Muscle layer of colon (tissue), 2 donors: ENCODE data around the gene COL27A1.

Experiments
- H3K27ac ChIP-seq: one replicate; pipeline ENCODE4 v1.7.0; 2013; ENCODE audit warnings: low read depth, mild to moderate bottlenecking, low read length, moderate library complexity
- H3K27me3 ChIP-seq, 2 donors: one replicate each; pipeline ENCODE4 v1.7.0; 2013; ENCODE audit warnings: low read length in 2 of 2, mild to moderate bottlenecking in 2 of 2; ENCODE audit not compliant: insufficient read depth in 2 of 2, control insufficient read depth in 1 of 2
- H3K36me3 ChIP-seq: one replicate; pipeline ENCODE4 v1.7.0; 2013; ENCODE audit warnings: mild to moderate bottlenecking, low read length; ENCODE audit not compliant: insufficient read depth
- H3K4me1 ChIP-seq: one replicate; pipeline ENCODE4 v1.7.0; 2013; ENCODE audit warnings: mild to moderate bottlenecking, low read length; ENCODE audit not compliant: insufficient read depth
- H3K4me3 ChIP-seq, 2 donors: one replicate each; pipeline ENCODE4 v1.7.0; 2013; ENCODE audit warnings: low read length in 2 of 2, low read depth in 1 of 2, mild to moderate bottlenecking in 1 of 2, moderate library complexity in 1 of 2
- H3K9ac ChIP-seq: one replicate; pipeline ENCODE4 v1.7.0; 2013; ENCODE audit warnings: low read length
- H3K9me3 ChIP-seq: one replicate; pipeline ENCODE4 v1.7.0; 2013; ENCODE audit warnings: mild to moderate bottlenecking, low read length
- donor health status: abdominal sarcoma.
- donor health status: Adenocarcinoma of cecum.

The COL27A1 gene

GRCh38 chr9:114280636-114281472, 125.5 kb downstream of the COL27A1 start:
- Histone ChIP-seq H3K9me3 (no peaks in the 10 kb centered on the region), H3K4me1 (no peaks in the 10 kb centered on the region), H3K4me3 (no peak overlapping the region), H3K27me3 (no peaks in the 10 kb centered on the region), H3K36me3 (no peaks in the 10 kb centered on the region), H3K27ac (no peak overlapping the region), H3K9ac (no peak overlapping the region)

- Histone ChIP-seq H3K27ac (no peak overlapping the region), H3K4me1 (no peaks in the 10 kb centered on the region), H3K4me3 (no peak overlapping the region)
These were observed 126.3 kb downstream of the COL27A1 start for GRCh38 chr9:114281473-114282103.

GRCh38 chr9:114282104-114282485, 126.8 kb downstream of the COL27A1 start:
- Histone ChIP-seq H3K27ac (no peak overlapping the region), H3K9me3 (no peaks in the 10 kb centered on the region), H3K9ac (no peak overlapping the region), H3K36me3 (no peaks in the 10 kb centered on the region), H3K27me3 (no peaks in the 10 kb centered on the region), H3K4me1 (no peaks in the 10 kb centered on the region), H3K4me3 (no peak overlapping the region)

More at GRCh38 chr9:114281473-114282103, 126.3 kb downstream of the COL27A1 start:
- Histone ChIP-seq H3K9ac (no peak overlapping the region), H3K36me3 (no peaks in the 10 kb centered on the region), H3K9me3 (no peaks in the 10 kb centered on the region), H3K27me3 (no peaks in the 10 kb centered on the region)

- H3K27ac ChIP-seq, result no peak overlapping the region
- H3K36me3 ChIP-seq, result no peaks in the 10 kb centered on the region
- H3K9me3 ChIP-seq, result no peaks in the 10 kb centered on the region
- no peaks in the 10 kb centered on the region for H3K27me3 ChIP-seq
- no peak overlapping the region for H3K9ac ChIP-seq
- H3K4me3 ChIP-seq, result no peak overlapping the region
- H3K4me1 ChIP-seq, result no peaks in the 10 kb centered on the region
These were observed 127.2 kb downstream of the COL27A1 start for GRCh38 chr9:114282507-114282906.

GRCh38 chr9:114282926-114283325, 127.6 kb downstream of the COL27A1 start:
- no peaks in the 10 kb centered on the region for H3K4me1 ChIP-seq
- no peak overlapping the region for H3K27ac ChIP-seq
- H3K4me3 ChIP-seq, result no peak overlapping the region
- H3K9me3 ChIP-seq, result no peaks in the 10 kb centered on the region
- H3K36me3 ChIP-seq, result no peaks in the 10 kb centered on the region
- no peaks in the 10 kb centered on the region for H3K27me3 ChIP-seq
- no peak overlapping the region for H3K9ac ChIP-seq

- Histone ChIP-seq H3K27ac (no peak overlapping the region), H3K27me3 (no peaks in the 10 kb centered on the region), H3K36me3 (no peaks in the 10 kb centered on the region), H3K9ac (no peak overlapping the region), H3K4me1 (no peaks in the 10 kb centered on the region), H3K9me3 (no peaks in the 10 kb centered on the region), H3K4me3 (no peak overlapping the region)
These were observed 128.3 kb downstream of the COL27A1 start for GRCh38 chr9:114283551-114284111.

- Histone ChIP-seq H3K27ac (no peak overlapping the region), H3K9me3 (no peaks in the 10 kb centered on the region), H3K4me1 (no peaks in the 10 kb centered on the region)
These were observed 129.2 kb downstream of the COL27A1 start for GRCh38 chr9:114284316-114285060.

GRCh38 chr9:114285166-114285867, 130.0 kb downstream of the COL27A1 start:
- H3K9ac ChIP-seq, result no peak overlapping the region
- no peaks in the 10 kb centered on the region for H3K4me1 ChIP-seq
- no peaks in the 10 kb centered on the region for H3K9me3 ChIP-seq
- no peaks in the 10 kb centered on the region for H3K27me3 ChIP-seq
- H3K36me3 ChIP-seq, result no peaks in the 10 kb centered on the region
- no peak overlapping the region for H3K4me3 ChIP-seq
- H3K27ac ChIP-seq, result no peak overlapping the region

More at GRCh38 chr9:114284316-114285060, 129.2 kb downstream of the COL27A1 start:
- Histone ChIP-seq H3K4me3 (no peak overlapping the region), H3K9ac (no peak overlapping the region), H3K36me3 (no peaks in the 10 kb centered on the region), H3K27me3 (no peaks in the 10 kb centered on the region)

GRCh38 chr9:114286146-114286679, 130.9 kb downstream of the COL27A1 start:
- Histone ChIP-seq H3K36me3 (no peaks in the 10 kb centered on the region), H3K9ac (no peak overlapping the region), H3K4me1 (no peaks in the 10 kb centered on the region), H3K27ac (no peak overlapping the region), H3K4me3 (no peak overlapping the region), H3K27me3 (no peaks in the 10 kb centered on the region), H3K9me3 (no peaks in the 10 kb centered on the region)

- Histone ChIP-seq H3K9me3 (no peaks in the 10 kb centered on the region), H3K27ac (no peak overlapping the region), H3K36me3 (peaks cover 3% of the 10 kb centered on the region), H3K4me3 (no peak overlapping the region), H3K27me3 (no peaks in the 10 kb centered on the region), H3K4me1 (no peaks in the 10 kb centered on the region), H3K9ac (no peak overlapping the region)
These were observed 131.8 kb downstream of the COL27A1 start for GRCh38 chr9:114287001-114287762.
